ENCODE measurements around the gene DNAH10. TPM values are rescaled to one million over a fixed set of nuclear protein-coding genes. Genes with fewer than 3 reads are reported as not detected.

DNAH10 gene
- total RNA-seq, 1 experiment from 2014 or later: 0.17 TPM

DNA sequence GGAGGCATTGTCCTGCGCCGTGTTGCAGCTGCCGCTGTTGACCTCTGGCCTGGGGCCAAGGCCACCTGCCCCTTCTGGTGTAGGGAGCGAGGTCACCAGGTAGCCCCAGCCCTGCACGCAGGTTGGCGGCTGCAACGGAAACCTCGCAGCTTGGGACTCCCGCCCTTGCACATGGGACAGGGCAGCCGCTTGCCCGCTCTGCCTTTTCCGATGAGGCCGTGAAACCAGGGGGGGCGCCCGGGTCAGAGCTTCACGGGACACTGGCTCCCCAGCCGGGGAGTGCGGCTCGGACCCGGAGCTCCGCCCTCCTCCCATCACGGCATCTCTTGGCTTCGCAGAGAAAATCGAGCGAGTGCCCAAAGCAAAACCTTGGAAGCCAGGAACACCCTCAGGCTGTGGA lies 25.4 kb downstream of the DNAH10 start:
- Histone ChIP-seq H3K9ac (ENCODE audit: extremely low read depth, insufficient read length, low read length) (no peak overlapping the region), H3K27me3 (ENCODE audit: insufficient read depth, low read length) (no peaks in the 10 kb centered on the region), H2BK20ac (ENCODE audit: low read depth, low read length, poor library complexity, severe bottlenecking) (no peak overlapping the region), H4K8ac (replicated peaks; ENCODE audit: insufficient read length, low read depth, low read length) (no peak overlapping the region), H2BK5ac (ENCODE audit: insufficient read length, low read length) (no peak overlapping the region), H3K56ac (ENCODE audit: insufficient read length, low read depth, low read length) (no peak overlapping the region), H3K4me1 (ENCODE audit: insufficient read depth, low read length) (no peaks in the 10 kb centered on the region), H2AK5ac (ENCODE audit: insufficient read length, low read length) (no peak overlapping the region), H2AFZ (ENCODE audit: low read length) (no peak overlapping the region), H3K18ac (ENCODE audit: insufficient read length, low read depth, low read length) (no peak overlapping the region), H3K27ac (ENCODE audit: insufficient read length, low read depth, low read length) (no peak overlapping the region), H3K14ac (ENCODE audit: insufficient read depth, low read length) (no peak overlapping the region), H3T11ph (ENCODE audit: low read length) (no peak overlapping the region), H3K9me3 (ENCODE audit: control insufficient read depth, low read depth, low read length) (no peaks in the 10 kb centered on the region), H4K91ac (ENCODE audit: insufficient read length, low read depth, low read length) (no peak overlapping the region), H2BK120ac (ENCODE audit: low read depth, low read length, poor library complexity, severe bottlenecking) (no peak overlapping the region), H4K5ac (ENCODE audit: insufficient read length, low read depth, low read length) (no peak overlapping the region), H2BK12ac (ENCODE audit: insufficient read length, low read depth, low read length) (no peak overlapping the region), H3K4me2 (ENCODE audit: insufficient read depth, insufficient read length, low read length) (no peak overlapping the region), H3K23ac (ENCODE audit: insufficient read length, low read depth, low read length) (no peak overlapping the region), H2BK15ac (ENCODE audit: low read depth, low read length) (no peak overlapping the region), H3K23me2 (ENCODE audit: insufficient read length, low read depth, low read length, poor library complexity, severe bottlenecking) (peaks cover 2% of the 10 kb centered on the region), H4K20me1 (ENCODE audit: control insufficient read depth, insufficient read depth, insufficient read length) (no peaks in the 10 kb centered on the region), H3K79me2 (ENCODE audit: insufficient read depth, low read length) (no peaks in the 10 kb centered on the region), H3K79me1 (ENCODE audit: insufficient read depth, low read depth, low read length, poor library complexity, severe bottlenecking) (no peaks in the 10 kb centered on the region), H3K4ac (ENCODE audit: low read depth, low read length) (no peak overlapping the region)
- no CpG with 5 or more reads among the region's 25 CpGs for WGBS (ENCODE audit: extremely low coverage, insufficient read length, low lambda C conversion rate)
- TF ChIP-seq, protein P1, sequence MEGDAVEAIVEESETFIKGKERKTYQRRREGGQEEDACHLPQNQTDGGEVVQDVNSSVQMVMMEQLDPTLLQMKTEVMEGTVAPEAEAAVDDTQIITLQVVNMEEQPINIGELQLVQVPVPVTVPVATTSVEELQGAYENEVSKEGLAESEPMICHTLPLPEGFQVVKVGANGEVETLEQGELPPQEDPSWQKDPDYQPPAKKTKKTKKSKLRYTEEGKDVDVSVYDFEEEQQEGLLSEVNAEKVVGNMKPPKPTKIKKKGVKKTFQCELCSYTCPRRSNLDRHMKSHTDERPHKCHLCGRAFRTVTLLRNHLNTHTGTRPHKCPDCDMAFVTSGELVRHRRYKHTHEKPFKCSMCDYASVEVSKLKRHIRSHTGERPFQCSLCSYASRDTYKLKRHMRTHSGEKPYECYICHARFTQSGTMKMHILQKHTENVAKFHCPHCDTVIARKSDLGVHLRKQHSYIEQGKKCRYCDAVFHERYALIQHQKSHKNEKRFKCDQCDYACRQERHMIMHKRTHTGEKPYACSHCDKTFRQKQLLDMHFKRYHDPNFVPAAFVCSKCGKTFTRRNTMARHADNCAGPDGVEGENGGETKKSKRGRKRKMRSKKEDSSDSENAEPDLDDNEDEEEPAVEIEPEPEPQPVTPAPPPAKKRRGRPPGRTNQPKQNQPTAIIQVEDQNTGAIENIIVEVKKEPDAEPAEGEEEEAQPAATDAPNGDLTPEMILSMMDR (conservative IDR thresholded peaks at IDR 0.05): no peak
- H3K36me3 Mint-ChIP-seq (ENCODE audit: insufficient read depth in 1 of 3, low read depth in 3 of 3): no peaks in the 10 kb centered on the region; a peak in 1 of 7 replicates
- H3K4me3 Mint-ChIP-seq: no peak overlapping the region
- peaks cover 0 to 2% of the 10 kb centered on the region in 2 experiments; a peak in 1 of 5 replicates for H3K9me3 Mint-ChIP-seq
- H3K27me3 Mint-ChIP-seq (ENCODE audit: low read depth): peaks cover 42% of the 10 kb centered on the region
- H3K27ac Mint-ChIP-seq: no peak overlapping the region; a peak in 1 of 7 replicates
- DNase-seq: no peak
- no peaks in the 10 kb centered on the region for H3K4me1 Mint-ChIP-seq

Measured in H9 (cell line).